ENCODE data around the gene RANBP3L. TPM values are rescaled to one million over a fixed set of nuclear protein-coding genes. Genes with fewer than 3 reads are reported as not detected.

Gene RANBP3L
- polyA plus RNA-seq, 1 donor from 2014 or later = 2.5 TPM

GRCh38 chr5:36239370-36240293 lies 62.1 kb downstream of the RANBP3L start:
- Histone ChIP-seq H3K4me2 (ENCODE audit: low read length) (peak overlapping the region; percentile 69), H3K4me3 (ENCODE audit: low read length) (peak overlapping the region; percentile 88), H3K36me3 (ENCODE audit: insufficient read depth, low read length) (no peaks in the 10 kb centered on the region), H4K20me1 (ENCODE audit: insufficient read depth) (no peaks in the 10 kb centered on the region), H3K9me3 (ENCODE audit: low read length) (no peaks in the 10 kb centered on the region), H3K9ac (ENCODE audit: low read length) (no peak overlapping the region), H3K9me2 (ENCODE audit: insufficient read depth, low read length) (no peaks in the 10 kb centered on the region), H3K79me2 (replicated peaks; ENCODE audit: insufficient read depth, low read length) (peaks cover 28% of the 10 kb centered on the region), H2AFZ (ENCODE audit: low read depth, low read length) (no peak overlapping the region), H3K27me3 (ENCODE audit: insufficient read depth, low read depth, low read length) (no peaks in the 10 kb centered on the region), H3F3A (ENCODE audit: insufficient read depth, low read length, poor library complexity, severe bottlenecking) (no peaks in the 10 kb centered on the region), H3K27ac (ENCODE audit: low read length) (no peak overlapping the region)
- TF ChIP-seq POLR2AphosphoS5 (IDR thresholded peaks at IDR 0.05) = no peak
- TF ChIP-seq EP300 (conservative IDR thresholded peaks at IDR 0.05; ENCODE audit: poor library complexity, severe bottlenecking) = no peak
- TF ChIP-seq MXI1 (conservative IDR thresholded peaks at IDR 0.05; ENCODE audit: poor library complexity, severe bottlenecking) = no peak

- H3K27ac ChIP-seq (ENCODE audit: low read length) = no peak overlapping the region
Observed at GRCh38 chr5:36238502-36239295, 63.0 kb downstream of the RANBP3L start.

More at GRCh38 chr5:36238502-36239295, 63.0 kb downstream of the RANBP3L start:
- H2AFZ ChIP-seq (ENCODE audit: low read depth, low read length) = no peak overlapping the region
- H3K4me3 ChIP-seq (ENCODE audit: low read length) = peak overlapping the region; percentile 88
- no peaks in the 10 kb centered on the region for H3K36me3 ChIP-seq (ENCODE audit: insufficient read depth, low read length)
- TF ChIP-seq SMC3 (conservative IDR thresholded peaks at IDR 0.05; ENCODE audit: poor library complexity) = no peak
- TF ChIP-seq POLR2AphosphoS5 (IDR thresholded peaks at IDR 0.05) = no peak
- TF ChIP-seq REST (IDR thresholded peaks at IDR 0.05; ENCODE audit: borderline replicate concordance) = no peak
- TF ChIP-seq EP300 (conservative IDR thresholded peaks at IDR 0.05; ENCODE audit: poor library complexity, severe bottlenecking) = no peak
- no peak for TF ChIP-seq RAD21 (conservative IDR thresholded peaks at IDR 0.05)
- no peak for TF ChIP-seq EZH2 (IDR thresholded peaks at IDR 0.05; ENCODE audit: borderline replicate concordance, insufficient read depth, low read length, poor library complexity, severe bottlenecking)
- H3K79me2 ChIP-seq (replicated peaks; ENCODE audit: insufficient read depth, low read length) = peaks cover 28% of the 10 kb centered on the region
- no peak overlapping the region for H3K9ac ChIP-seq (ENCODE audit: low read length)
- no peaks in the 10 kb centered on the region for H3K27me3 ChIP-seq (ENCODE audit: insufficient read depth, low read depth, low read length)
- H3K4me2 ChIP-seq (ENCODE audit: low read length) = no peak overlapping the region
- H4K20me1 ChIP-seq (ENCODE audit: insufficient read depth) = no peaks in the 10 kb centered on the region
- H3K9me2 ChIP-seq (ENCODE audit: insufficient read depth, low read length) = no peaks in the 10 kb centered on the region
- H3F3A ChIP-seq (ENCODE audit: insufficient read depth, low read length, poor library complexity, severe bottlenecking) = no peaks in the 10 kb centered on the region
- no peaks in the 10 kb centered on the region for H3K9me3 ChIP-seq (ENCODE audit: low read length)
